Measurements from ENCODE around the gene STK32B.

The STK32B gene

GRCh38 chr4:5203309-5203992 lies 152.2 kb downstream of the STK32B start:
- Histone ChIP-seq H3K27ac (ENCODE audit: low read length) (no peak overlapping the region), H3K9ac (ENCODE audit: low read length in 2 of 2) (no peak overlapping the region), H3K36me3 (ENCODE audit: control insufficient read depth in 2 of 2, insufficient read depth in 2 of 2, low read length in 2 of 2) (no peaks in the 10 kb centered on the region), H3K4me1 (ENCODE audit: control insufficient read depth, insufficient read depth, low read length) (no peaks in the 10 kb centered on the region), H3K4me3 (ENCODE audit: low read length in 2 of 2) (no peak overlapping the region), H3K9me3 (ENCODE audit: control insufficient read depth in 2 of 2, low read length in 2 of 2) (no peaks in the 10 kb centered on the region), H3K27me3 (ENCODE audit: control insufficient read depth in 1 of 2, insufficient read depth in 2 of 2, low read length in 2 of 2) (peaks cover 0 to 2% of the 10 kb centered on the region in 2 donors)

GRCh38 chr4:5203993-5204310 lies 152.7 kb downstream of the STK32B start:
- H3K4me1 ChIP-seq (ENCODE audit: control insufficient read depth, insufficient read depth, low read length) = no peaks in the 10 kb centered on the region
- H3K36me3 ChIP-seq (ENCODE audit: control insufficient read depth in 2 of 2, insufficient read depth in 2 of 2, low read length in 2 of 2) = no peaks in the 10 kb centered on the region
- H3K27me3 ChIP-seq (ENCODE audit: control insufficient read depth in 1 of 2, insufficient read depth in 2 of 2, low read length in 2 of 2) = peaks cover 0 to 2% of the 10 kb centered on the region in 2 donors

GRCh38 chr4:5204781-5205180 lies 153.5 kb downstream of the STK32B start:
- Histone ChIP-seq H3K27me3 (ENCODE audit: control insufficient read depth in 1 of 2, insufficient read depth in 2 of 2, low read length in 2 of 2) (peaks cover 0 to 2% of the 10 kb centered on the region in 2 donors), H3K36me3 (ENCODE audit: control insufficient read depth in 2 of 2, insufficient read depth in 2 of 2, low read length in 2 of 2) (no peaks in the 10 kb centered on the region), H3K9me3 (ENCODE audit: control insufficient read depth in 2 of 2, low read length in 2 of 2) (no peaks in the 10 kb centered on the region), H3K27ac (ENCODE audit: low read length) (no peak overlapping the region), H3K4me1 (ENCODE audit: control insufficient read depth, insufficient read depth, low read length) (no peaks in the 10 kb centered on the region), H3K9ac (ENCODE audit: low read length in 2 of 2) (no peak overlapping the region), H3K4me3 (ENCODE audit: low read length in 2 of 2) (no peak overlapping the region)

More at GRCh38 chr4:5203993-5204310, 152.7 kb downstream of the STK32B start:
- Histone ChIP-seq H3K27ac (ENCODE audit: low read length) (no peak overlapping the region), H3K9me3 (ENCODE audit: control insufficient read depth in 2 of 2, low read length in 2 of 2) (no peaks in the 10 kb centered on the region), H3K9ac (ENCODE audit: low read length in 2 of 2) (no peak overlapping the region), H3K4me3 (ENCODE audit: low read length in 2 of 2) (no peak overlapping the region)

GRCh38 chr4:5206016-5206790 lies 154.9 kb downstream of the STK32B start:
- Histone ChIP-seq H3K9me3 (ENCODE audit: control insufficient read depth in 2 of 2, low read length in 2 of 2) (no peaks in the 10 kb centered on the region), H3K27ac (ENCODE audit: low read length) (no peak overlapping the region), H3K4me1 (ENCODE audit: control insufficient read depth, insufficient read depth, low read length) (no peaks in the 10 kb centered on the region), H3K36me3 (ENCODE audit: control insufficient read depth in 2 of 2, insufficient read depth in 2 of 2, low read length in 2 of 2) (no peaks in the 10 kb centered on the region), H3K27me3 (ENCODE audit: control insufficient read depth in 1 of 2, insufficient read depth in 2 of 2, low read length in 2 of 2) (peaks cover 0 to 2% of the 10 kb centered on the region in 2 donors), H3K9ac (ENCODE audit: low read length in 2 of 2) (no peak overlapping the region), H3K4me3 (ENCODE audit: low read length in 2 of 2) (no peak overlapping the region)

GRCh38 chr4:5209862-5210261 lies 158.6 kb downstream of the STK32B start:
- Histone ChIP-seq H3K36me3 (ENCODE audit: control insufficient read depth in 2 of 2, insufficient read depth in 2 of 2, low read length in 2 of 2) (no peaks in the 10 kb centered on the region), H3K27me3 (ENCODE audit: control insufficient read depth in 1 of 2, insufficient read depth in 2 of 2, low read length in 2 of 2) (no peaks in the 10 kb centered on the region), H3K27ac (ENCODE audit: low read length) (no peak overlapping the region), H3K4me1 (ENCODE audit: control insufficient read depth, insufficient read depth, low read length) (no peaks in the 10 kb centered on the region), H3K4me3 (ENCODE audit: low read length in 2 of 2) (no peak overlapping the region), H3K9ac (ENCODE audit: low read length in 2 of 2) (no peak overlapping the region), H3K9me3 (ENCODE audit: control insufficient read depth in 2 of 2, low read length in 2 of 2) (no peaks in the 10 kb centered on the region)

GRCh38 chr4:5211282-5211839 lies 160.1 kb downstream of the STK32B start:
- Histone ChIP-seq H3K9me3 (ENCODE audit: control insufficient read depth in 2 of 2, low read length in 2 of 2) (no peaks in the 10 kb centered on the region), H3K4me1 (ENCODE audit: control insufficient read depth, insufficient read depth, low read length) (no peaks in the 10 kb centered on the region), H3K36me3 (ENCODE audit: control insufficient read depth in 2 of 2, insufficient read depth in 2 of 2, low read length in 2 of 2) (no peaks in the 10 kb centered on the region), H3K27ac (ENCODE audit: low read length) (no peak overlapping the region), H3K4me3 (ENCODE audit: low read length in 2 of 2) (no peak overlapping the region), H3K9ac (ENCODE audit: low read length in 2 of 2) (no peak overlapping the region), H3K27me3 (ENCODE audit: control insufficient read depth in 1 of 2, insufficient read depth in 2 of 2, low read length in 2 of 2) (no peaks in the 10 kb centered on the region)

GRCh38 chr4:5212255-5213013 lies 161.2 kb downstream of the STK32B start:
- Histone ChIP-seq H3K36me3 (ENCODE audit: control insufficient read depth in 2 of 2, insufficient read depth in 2 of 2, low read length in 2 of 2) (no peaks in the 10 kb centered on the region), H3K9me3 (ENCODE audit: control insufficient read depth in 2 of 2, low read length in 2 of 2) (no peaks in the 10 kb centered on the region), H3K27ac (ENCODE audit: low read length) (no peak overlapping the region), H3K4me3 (ENCODE audit: low read length in 2 of 2) (no peak overlapping the region), H3K27me3 (ENCODE audit: control insufficient read depth in 1 of 2, insufficient read depth in 2 of 2, low read length in 2 of 2) (no peaks in the 10 kb centered on the region), H3K4me1 (ENCODE audit: control insufficient read depth, insufficient read depth, low read length) (no peaks in the 10 kb centered on the region), H3K9ac (ENCODE audit: low read length in 2 of 2) (no peak overlapping the region)

GRCh38 chr4:5213087-5213595 lies 161.9 kb downstream of the STK32B start:
- H3K9ac ChIP-seq (ENCODE audit: low read length in 2 of 2) = no peak overlapping the region
- no peaks in the 10 kb centered on the region for H3K36me3 ChIP-seq (ENCODE audit: control insufficient read depth in 2 of 2, insufficient read depth in 2 of 2, low read length in 2 of 2)
- H3K27me3 ChIP-seq (ENCODE audit: control insufficient read depth in 1 of 2, insufficient read depth in 2 of 2, low read length in 2 of 2) = no peaks in the 10 kb centered on the region
- no peak overlapping the region for H3K27ac ChIP-seq (ENCODE audit: low read length)
- no peaks in the 10 kb centered on the region for H3K4me1 ChIP-seq (ENCODE audit: control insufficient read depth, insufficient read depth, low read length)
- no peak overlapping the region for H3K4me3 ChIP-seq (ENCODE audit: low read length in 2 of 2)
- no peaks in the 10 kb centered on the region for H3K9me3 ChIP-seq (ENCODE audit: control insufficient read depth in 2 of 2, low read length in 2 of 2)

GRCh38 chr4:5215321-5215720 lies 164.0 kb downstream of the STK32B start:
- no peak overlapping the region for H3K27ac ChIP-seq (ENCODE audit: low read length)
- H3K4me1 ChIP-seq (ENCODE audit: control insufficient read depth, insufficient read depth, low read length) = no peaks in the 10 kb centered on the region
- no peaks in the 10 kb centered on the region for H3K27me3 ChIP-seq (ENCODE audit: control insufficient read depth in 1 of 2, insufficient read depth in 2 of 2, low read length in 2 of 2)
- no peak overlapping the region for H3K4me3 ChIP-seq (ENCODE audit: low read length in 2 of 2)
- H3K36me3 ChIP-seq (ENCODE audit: control insufficient read depth in 2 of 2, insufficient read depth in 2 of 2, low read length in 2 of 2) = no peaks in the 10 kb centered on the region
- H3K9me3 ChIP-seq (ENCODE audit: control insufficient read depth in 2 of 2, low read length in 2 of 2) = no peaks in the 10 kb centered on the region
- no peak overlapping the region for H3K9ac ChIP-seq (ENCODE audit: low read length in 2 of 2)

- Histone ChIP-seq H3K36me3 (ENCODE audit: control insufficient read depth in 2 of 2, insufficient read depth in 2 of 2, low read length in 2 of 2) (no peaks in the 10 kb centered on the region), H3K9me3 (ENCODE audit: control insufficient read depth in 2 of 2, low read length in 2 of 2) (peaks cover 3 to 4% of the 10 kb centered on the region in 2 donors), H3K27ac (ENCODE audit: low read length) (no peak overlapping the region), H3K4me1 (ENCODE audit: control insufficient read depth, insufficient read depth, low read length) (no peaks in the 10 kb centered on the region), H3K9ac (ENCODE audit: low read length in 2 of 2) (no peak overlapping the region), H3K4me3 (ENCODE audit: low read length in 2 of 2) (no peak overlapping the region), H3K27me3 (ENCODE audit: control insufficient read depth in 1 of 2, insufficient read depth in 2 of 2, low read length in 2 of 2) (no peaks in the 10 kb centered on the region)
Measured at GRCh38 chr4:5217421-5217820, 166.1 kb downstream of the STK32B start.

All from stomach smooth muscle (tissue), 2 donors.